ENCODE measurements around the gene SLC44A2. TPM values are rescaled to one million over a fixed set of nuclear protein-coding genes. Genes with fewer than 3 reads are reported as not detected.
A peak's percentile ranks its signal among the peaks of the same experiment; 100 is the strongest.

SLC44A2 gene
- total RNA-seq, result 67.7 and 132 TPM in 2 replicates

- DNase-seq, result peak; percentile 58
These were observed at the start of gene SLC44A2 for GRCh38 chr19:10625003-10625761. Gene SLC44A2 (plus strand): TSS chr19:10625553. CDS start chr19:10625634, 81 bp downstream.

DNA sequence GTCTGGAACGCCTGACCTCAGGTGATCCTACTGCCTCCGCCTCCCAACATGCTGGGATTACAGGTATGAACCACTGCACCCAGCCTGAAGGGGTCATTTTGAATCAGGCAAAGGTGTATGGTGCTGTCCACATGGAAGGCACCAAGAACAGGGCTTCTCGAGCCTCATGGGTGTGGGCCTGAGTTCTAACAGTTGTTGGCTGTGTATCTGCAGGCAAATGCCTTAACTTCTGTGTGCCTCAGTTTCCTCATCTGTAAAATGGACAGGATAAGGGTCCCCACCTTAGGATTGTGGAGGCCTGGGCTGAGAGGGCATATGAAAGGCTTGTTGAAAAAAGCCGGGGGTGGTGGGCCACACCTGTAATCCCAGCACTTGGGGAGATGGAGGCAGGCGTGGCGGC is 47.4 kb upstream of the SLC44A2 start:
- no peak for DNase-seq

GRCh38 chr19:10580979-10581631 is 44.2 kb upstream of the SLC44A2 start:
- DNase-seq, result peak; percentile 97

DNA sequence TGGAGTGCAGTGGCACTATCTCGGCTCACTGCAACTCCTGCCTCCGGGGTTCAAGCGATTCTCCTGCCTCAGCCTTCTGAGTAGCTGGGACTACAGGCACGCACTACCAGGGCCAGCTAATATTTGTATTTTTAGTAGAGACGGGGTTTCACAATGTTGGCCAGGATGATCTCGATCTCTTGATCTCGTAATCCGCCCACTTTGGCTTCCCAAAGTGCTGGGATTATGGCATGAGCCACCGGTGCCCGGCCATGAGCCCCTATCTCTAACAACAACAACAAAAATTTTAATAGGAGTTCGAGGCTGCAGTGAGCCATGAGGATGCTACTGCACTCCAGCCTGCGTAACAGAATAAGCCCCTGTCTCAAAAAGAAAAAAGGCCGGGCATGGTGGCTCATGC is 43.3 kb upstream of the SLC44A2 start:
- DNase-seq, result no peak

DNA sequence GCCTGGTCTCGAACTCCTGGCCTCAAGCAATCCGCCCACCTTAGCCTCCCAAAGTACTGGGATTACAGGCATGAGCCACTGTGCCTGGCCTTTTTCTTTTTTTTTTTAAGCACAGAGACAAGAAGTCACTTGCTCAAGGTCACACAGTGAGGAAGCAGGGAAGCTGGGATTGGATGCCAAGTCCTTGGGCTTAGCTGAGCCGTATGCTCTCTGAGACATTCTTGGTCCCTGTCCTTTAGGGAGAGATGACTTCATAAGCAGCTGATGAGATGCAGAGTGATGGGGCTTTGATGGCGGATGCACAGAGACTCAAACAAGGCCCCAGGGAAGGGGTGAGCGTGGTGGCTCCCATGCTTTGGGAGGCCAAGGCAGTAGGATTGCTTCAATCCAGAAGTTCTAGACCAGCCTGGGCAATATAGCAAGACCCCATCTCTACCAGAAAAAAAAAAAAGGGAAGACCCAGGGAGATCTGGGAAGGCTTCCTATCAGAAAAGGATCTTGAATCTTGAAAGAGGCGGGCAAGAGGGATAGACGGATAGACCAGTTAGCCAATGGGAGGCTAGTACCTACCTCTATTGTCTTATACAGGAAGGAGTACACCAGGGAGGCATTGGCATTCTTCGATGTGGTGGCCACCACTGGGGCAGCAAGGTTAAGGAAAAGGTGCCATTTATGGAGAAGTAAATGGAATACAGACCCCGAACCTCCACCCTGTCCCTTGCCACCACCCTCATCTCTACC is 42.1 kb upstream of the SLC44A2 start:
- DNase-seq, result peak; percentile 38

GRCh38 chr19:10586396-10586795 is 39.0 kb upstream of the SLC44A2 start:
- DNase-seq, result no peak

GRCh38 chr19:10587022-10587838 is 38.1 kb upstream of the SLC44A2 start, which contains the start of gene AP1M2:
Gene AP1M2 (minus strand): TSS chr19:10587312. CDS start chr19:10587231, 81 bp downstream.
- DNase-seq, result no peak

DNA sequence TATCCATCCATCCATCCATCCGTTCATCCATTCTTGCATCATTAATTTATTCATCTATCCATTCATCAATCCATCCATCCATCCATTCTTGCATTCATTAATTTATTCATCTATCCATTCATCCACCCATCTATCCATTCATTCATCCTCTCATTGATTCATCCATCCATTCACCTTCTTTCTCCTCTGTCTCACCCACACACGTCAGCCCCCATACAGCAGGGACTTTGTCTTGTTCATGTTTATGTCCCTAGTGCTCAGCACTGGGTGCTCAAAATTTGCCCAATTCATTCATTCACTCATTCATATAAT is 37.6 kb upstream of the SLC44A2 start:
- DNase-seq, result no peak

DNA sequence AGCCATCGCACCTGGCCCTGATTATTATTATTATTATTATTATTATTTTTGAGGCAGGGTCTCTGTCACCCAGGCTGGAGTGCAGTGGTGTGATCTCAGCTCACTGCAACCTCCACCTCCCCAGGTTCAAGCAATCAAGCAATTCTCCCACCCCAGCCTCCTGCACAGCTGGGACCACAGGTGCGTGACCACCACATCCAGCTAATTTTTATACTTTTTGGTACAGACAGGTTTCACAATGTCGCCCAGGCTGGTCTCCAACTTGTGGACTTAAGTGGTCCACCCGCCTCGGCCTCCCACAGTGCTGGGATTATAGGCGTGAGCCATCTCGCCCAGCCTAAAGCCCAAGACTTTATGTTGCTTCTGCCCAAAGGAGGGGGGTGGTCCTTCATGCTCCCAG is 32.2 kb upstream of the SLC44A2 start:
- no peak for DNase-seq

GRCh38 chr19:10593820-10594637 is 31.3 kb upstream of the SLC44A2 start:
- DNase-seq, result no peak

GRCh38 chr19:10600149-10600548 is 25.2 kb upstream of the SLC44A2 start:
- no peak for DNase-seq

DNA sequence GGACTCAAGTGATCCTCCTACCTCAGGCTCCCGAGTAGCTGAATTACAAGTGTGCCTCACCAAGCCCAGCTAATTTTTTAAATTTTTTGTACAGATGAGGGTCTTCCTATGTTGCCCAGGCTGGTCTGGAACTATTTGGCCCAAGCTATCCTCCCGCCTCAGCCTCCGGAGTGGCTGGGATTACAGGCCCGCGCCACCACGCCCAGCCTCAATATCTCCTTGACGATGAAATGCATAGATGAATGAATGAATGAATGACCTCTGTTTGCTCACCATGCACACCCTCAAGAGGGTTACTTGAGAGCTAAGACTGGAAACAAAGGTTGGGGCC is 23.4 kb upstream of the SLC44A2 start:
- DNase-seq, result no peak

- DNase-seq, result peak; percentile 85
These were observed 22.8 kb upstream of the SLC44A2 start for GRCh38 chr19:10602330-10603083.

- DNase-seq, result peak; percentile 53
These were observed 22.1 kb upstream of the SLC44A2 start for GRCh38 chr19:10603084-10603872.

- DNase-seq, result peak; percentile 85
These were observed 21.4 kb upstream of the SLC44A2 start for GRCh38 chr19:10603873-10604459.

DNA sequence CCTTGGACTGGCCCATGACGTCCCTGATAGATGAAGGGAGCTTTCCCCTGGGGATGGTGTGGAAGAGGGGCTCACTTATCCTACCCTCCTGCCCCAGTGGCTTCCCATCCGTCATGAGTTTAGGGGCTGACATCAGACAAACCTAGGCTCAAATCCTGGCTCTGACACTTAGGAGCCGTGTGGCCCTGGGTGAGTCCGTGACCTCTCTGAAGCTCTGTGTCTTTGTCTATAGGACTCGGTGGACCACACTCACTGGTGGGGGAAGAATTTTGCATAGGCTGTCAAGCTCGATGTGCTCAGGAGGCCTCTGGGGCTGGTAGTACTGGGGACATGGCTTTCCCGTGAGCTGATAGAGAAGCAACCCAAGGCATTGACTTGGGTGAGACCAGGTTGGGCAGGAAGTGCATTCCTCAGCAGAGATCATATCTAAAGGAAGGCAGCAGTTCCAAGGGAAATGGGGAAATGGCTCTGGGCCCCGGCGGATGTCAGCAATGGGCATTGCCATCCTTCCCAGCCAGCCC is 20.8 kb upstream of the SLC44A2 start:
- peak; percentile 77 for DNase-seq

GRCh38 chr19:10611907-10612306 is 13.4 kb upstream of the SLC44A2 start:
- DNase-seq, result no peak

- DNase-seq, result peak; percentile 12
These were observed 12.7 kb upstream of the SLC44A2 start for GRCh38 chr19:10612499-10613119.

DNA sequence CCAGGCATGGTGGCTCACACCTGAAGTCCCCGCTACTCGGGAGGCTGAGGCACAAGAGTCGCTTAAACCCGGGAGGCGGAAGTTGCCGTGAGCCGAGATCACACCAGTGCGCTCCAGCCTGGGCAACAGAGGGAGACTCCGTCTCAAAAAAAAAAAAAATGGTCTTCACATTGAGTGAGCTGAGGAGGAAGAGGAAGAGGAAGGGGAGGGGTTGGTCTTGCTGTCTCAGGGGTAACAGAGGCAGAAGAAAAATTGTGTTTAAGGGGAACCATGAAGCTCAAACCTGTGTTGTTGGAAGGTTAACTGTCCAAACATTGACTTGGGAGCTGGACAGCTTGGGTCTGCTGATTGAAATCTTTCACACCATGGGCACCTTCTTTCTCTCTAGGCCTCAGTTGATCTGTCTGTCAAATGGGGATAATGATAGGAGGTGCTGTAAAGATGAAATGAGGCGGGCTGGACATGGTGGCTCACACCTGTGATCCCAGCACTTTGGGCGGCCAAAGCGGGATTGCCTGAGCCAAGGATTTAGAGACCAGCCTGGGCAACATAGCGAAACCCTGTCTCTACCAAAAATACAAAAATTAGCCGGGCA is 9.8 kb upstream of the SLC44A2 start:
- DNase-seq, result no peak
